Measurements from ENCODE around the gene POLR2L. TPM values are rescaled to one million over a fixed set of nuclear protein-coding genes. Genes with fewer than 3 reads are reported as not detected.

The POLR2L gene
- total RNA-seq, 1 donor from 2014 or later = 17.5 TPM

DNA sequence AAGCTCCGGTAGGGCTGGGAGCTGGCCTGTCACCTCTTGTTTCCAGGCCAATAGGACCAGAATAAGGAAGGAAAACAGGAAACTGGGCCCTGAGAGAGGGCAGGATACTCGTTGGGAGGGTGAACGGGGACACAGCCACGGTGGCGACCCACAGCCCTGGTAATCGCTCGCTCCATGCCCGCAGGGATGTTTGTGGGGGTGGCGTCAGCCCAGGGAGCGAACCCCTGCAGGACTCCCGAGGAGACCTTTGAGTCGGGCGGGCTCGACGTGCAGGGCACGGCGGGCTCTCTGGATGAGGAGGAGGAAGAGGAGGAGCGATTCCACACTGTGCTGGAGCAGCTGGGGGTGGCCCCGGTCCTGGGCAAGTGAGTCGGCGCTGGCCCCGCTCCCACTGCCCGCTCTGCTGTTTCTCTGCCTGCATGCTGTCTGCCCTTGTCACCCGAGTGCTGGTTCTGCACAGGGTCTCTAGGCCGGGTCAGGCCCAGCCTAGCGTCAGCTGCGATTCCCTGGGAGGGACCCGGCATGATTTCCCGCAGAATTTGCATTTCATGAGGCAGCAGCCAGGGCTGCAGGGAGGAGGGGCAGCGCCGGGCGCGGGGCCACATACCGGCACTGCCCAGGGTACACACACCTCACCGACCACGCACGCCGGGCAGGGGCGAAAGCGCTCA lies 13.0 kb downstream of the POLR2L start:
- FAIRE-seq = no peak
- no peak for DNase-seq (ENCODE audit: low spot score in 2 of 2)

DNA sequence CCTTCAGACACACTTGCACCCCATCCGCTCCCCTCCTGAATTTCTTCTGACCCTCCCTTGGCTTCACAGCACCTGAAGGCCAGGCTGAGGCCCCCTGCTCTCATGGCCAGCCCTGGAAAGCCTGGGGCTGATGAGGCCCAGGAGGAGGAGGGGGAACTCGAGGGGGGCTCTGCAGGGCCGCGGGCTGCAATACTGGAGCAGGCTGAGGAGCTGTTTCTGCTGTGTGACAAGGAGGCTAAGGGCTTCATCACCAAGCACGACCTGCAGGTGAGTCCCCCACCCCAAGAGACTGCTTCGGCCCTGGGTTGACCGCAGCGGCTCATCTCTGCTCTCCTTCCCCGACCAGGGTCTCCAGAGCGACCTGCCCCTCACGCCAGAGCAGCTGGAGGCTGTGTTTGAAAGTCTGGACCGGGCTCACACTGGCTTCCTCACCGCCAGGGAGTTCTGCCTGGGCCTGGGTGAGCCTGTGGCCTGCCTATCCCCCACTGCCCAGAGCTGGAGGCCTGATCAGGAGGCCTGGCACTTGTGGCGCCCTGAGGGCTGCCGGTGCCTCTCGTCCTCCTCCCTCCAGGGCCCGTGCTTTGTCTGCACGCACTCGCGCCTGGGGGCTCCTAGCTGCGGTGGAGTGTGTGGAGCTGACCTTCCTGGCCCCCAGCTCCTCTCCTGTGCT lies 13.7 kb downstream of the POLR2L start:
- FAIRE-seq (no peak), DNase-seq (ENCODE audit: low spot score in 2 of 2) (no peak)

DNA sequence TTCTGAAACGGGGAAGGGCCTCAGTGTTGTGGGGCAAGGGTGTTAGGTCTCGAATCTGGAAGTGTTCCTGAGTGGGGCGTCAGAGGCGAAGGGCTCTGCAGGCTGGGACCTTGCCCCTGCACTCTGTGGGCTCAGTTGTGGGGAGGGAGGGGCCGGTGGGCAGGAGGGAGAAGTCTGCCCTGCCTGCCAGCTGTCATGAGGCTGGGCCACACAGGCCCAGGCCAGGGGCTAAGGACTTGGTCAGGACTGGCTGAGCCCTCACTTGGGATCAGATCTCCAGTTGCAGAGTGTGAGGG lies 14.5 kb downstream of the POLR2L start, which contains the start of gene CRACR2B:
CRACR2B (plus strand) TSS at position 23 of the 296 bp plus-strand sequence. CDS start 689 bp downstream, outside the sequence.
- FAIRE-seq = no peak
- no peak for DNase-seq (ENCODE audit: low spot score in 2 of 2)

DNA sequence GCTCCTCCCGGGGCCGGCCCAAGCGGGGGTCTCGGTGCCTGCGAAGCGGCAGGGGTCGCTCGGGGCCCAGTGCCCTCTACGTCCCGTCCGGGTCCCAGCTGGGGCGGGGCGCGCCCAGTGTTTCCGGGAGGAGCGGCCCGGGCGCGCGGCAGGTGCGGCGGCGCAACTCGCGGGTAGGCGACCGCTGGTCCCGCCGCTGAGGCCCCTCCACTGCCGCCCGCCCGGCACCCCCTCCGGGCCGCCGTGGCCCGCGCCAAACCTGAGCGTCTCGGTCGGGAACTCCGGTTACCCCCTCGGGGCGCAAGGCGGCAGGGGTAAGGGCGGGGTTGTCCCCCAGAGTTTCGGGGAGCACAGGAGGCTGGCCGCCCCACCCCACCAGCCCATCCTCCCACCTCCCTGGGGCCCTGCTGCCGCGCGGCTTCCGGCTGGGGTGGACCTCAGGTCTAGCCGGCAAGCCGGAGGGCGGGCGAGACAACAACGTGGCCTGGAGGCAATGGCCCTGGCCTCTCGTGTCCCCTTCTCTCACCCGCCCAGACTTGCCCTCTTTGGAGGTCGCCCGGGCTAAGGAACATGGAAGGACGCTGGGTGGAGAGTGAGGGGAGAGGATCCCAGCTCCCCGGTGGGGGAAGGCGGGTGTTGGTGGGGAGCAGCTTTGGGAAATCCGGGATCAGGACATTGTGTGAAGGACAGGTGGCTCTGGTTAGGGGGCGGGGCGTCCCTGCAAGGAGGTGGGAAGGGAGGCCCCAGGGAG lies 15.0 kb downstream of the POLR2L start:
- DNase-seq (ENCODE audit: low spot score in 2 of 2) (no peak), FAIRE-seq (no peak)

GRCh38 chr11:826836-827145 lies 15.5 kb downstream of the POLR2L start:
- DNase-seq (ENCODE audit: low spot score in 2 of 2) (no peak), FAIRE-seq (no peak)

GRCh38 chr11:826227-826621 lies 16.1 kb downstream of the POLR2L start:
- FAIRE-seq (no peak), DNase-seq (ENCODE audit: low spot score in 2 of 2) (no peak)

DNA sequence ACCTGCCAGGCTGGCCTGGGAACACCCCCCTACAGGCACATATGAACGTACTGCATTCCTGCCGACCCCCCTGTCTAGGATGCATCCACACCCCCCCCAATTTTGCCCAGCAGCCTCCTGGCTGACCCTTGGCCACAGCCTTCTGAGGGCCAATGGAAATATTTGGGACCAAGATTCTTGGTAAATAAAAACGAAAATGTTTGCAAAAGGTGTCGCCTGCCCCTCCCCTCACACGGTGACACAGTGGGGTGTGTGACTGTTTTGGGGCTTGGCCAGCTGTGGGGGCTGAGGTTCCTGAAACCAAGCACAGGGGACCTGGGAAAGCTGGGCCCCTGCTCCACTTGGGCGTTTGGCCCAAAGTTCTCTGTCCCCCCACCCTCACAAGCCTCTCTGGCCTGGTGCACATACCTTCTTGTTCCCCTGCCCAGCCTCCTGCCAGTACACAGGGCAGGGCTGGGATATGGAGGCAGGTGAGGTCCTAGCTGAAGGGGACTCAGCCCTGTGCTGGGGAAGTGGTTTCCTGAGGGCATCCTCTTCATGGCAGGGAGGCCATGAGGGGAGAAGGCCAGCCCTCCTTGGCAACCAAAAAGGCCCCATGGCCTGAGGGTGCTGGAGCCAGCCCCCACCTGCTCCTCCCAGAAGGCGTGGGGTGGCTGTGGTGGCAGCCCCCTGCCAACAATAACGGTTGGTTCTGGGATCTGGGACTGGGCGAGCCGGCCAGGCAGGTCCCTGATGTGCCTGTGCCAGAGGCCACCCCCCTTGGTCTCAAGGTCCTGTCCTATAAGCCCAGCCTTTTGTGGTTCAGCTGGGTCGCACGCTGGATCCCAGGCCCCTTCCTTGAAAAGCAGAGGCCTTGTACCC lies 16.7 kb downstream of the POLR2L start:
- no peak for FAIRE-seq
- no peak for DNase-seq (ENCODE audit: low spot score in 2 of 2)

DNA sequence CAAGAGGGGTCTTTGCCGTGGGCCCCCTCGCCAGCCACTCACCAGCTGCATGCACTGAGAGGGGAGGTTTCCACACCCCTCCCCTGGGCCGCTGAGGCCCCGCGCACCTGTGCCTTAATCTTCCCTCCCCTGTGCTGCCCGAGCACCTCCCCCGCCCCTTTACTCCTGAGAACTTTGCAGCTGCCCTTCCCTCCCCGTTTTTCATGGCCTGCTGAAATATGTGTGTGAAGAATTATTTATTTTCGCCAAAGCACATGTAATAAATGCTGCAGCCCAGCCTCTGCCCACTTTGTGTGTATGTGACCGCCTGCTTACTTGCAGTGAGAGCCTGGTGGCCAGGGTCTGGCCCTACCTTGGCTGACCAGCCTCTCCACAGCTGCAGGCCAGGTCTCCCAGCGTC lies 17.4 kb downstream of the POLR2L start:
- DNase-seq (ENCODE audit: low spot score in 2 of 2) = no peak

DNA sequence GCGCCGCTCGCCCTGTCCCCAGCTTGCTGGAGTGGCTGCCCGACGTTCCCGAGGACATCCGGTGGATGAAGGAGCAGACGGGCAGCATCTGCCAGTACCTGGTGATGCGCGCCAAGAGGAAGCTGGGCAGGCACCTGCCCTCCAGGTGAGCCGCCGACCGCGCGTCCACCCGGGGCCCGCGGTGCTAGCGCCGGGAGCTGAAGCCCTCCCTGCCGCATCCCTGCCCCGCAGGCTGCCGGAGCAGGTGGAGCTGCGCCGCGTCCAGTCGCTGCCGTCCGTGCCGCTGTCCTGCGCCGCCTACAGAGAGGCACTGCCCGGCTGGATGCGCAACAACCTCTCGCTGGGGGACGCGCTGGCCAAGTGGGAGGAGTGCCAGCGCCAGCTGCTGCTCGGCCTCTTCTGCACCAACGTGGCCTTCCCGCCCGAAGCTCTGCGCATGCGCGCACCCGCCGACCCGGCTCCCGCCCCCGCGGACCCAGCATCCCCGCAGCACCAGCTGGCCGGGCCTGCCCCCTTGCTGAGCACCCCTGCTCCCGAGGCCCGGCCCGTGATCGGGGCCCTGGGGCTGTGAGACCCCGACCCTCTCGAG lies 17.9 kb downstream of the POLR2L start:
- peak; percentile 58 to 66 for DNase-seq (ENCODE audit: low spot score in 2 of 2)
- FAIRE-seq = no peak

More for the DNA sequence above, 17.4 kb downstream of the POLR2L start:
- FAIRE-seq = no peak

GRCh38 chr11:823441-824291 lies 18.7 kb downstream of the POLR2L start:
- FAIRE-seq (no peak), DNase-seq (ENCODE audit: low spot score in 2 of 2) (no peak)

GRCh38 chr11:821512-822371 lies 20.6 kb downstream of the POLR2L start:
- DNase-seq (ENCODE audit: low spot score in 2 of 2) (peak; percentile 58 to 61), FAIRE-seq (no peak)

- FAIRE-seq = no peak
- DNase-seq (ENCODE audit: low spot score in 2 of 2) = peak; percentile 63 to 77
Observed at GRCh38 chr11:820655-821511, 21.4 kb downstream of the POLR2L start.

DNA sequence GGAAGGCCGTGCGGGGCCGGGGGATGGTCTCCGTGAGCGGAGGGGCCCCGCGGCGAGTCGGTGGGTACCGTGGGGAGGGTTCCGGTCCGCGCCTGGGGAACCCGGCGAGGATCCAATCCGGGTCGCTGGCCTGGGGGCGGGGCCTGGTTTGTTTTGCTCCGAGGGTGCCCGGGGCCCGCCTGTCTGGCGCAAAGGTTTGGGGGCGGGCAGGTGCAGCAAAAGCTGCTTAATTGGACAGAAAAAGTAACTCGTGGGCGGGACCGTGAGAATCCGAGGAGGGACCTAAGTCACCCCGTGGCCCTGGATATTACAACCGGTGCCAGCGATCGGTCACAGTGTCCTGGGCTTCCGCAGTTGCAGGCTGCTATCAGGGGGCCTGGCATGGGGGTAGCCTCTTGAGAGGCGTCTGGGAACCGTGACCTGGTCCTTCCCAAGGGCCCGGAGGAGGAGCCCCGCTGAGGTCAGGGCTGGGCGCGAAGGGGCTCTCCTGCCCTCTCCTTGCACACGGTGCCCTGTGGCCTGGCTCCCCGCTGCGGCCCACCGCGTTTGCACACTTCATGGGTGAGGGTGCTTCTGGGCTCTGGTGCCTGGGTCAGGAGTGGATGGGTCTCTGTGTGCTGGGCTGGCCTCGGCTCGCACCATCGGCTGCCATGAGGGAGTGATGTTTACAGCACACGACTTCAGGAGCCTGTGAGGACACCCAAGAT lies 22.2 kb downstream of the POLR2L start:
- DNase-seq (ENCODE audit: low spot score in 2 of 2) (peak; percentile 71 to 77), FAIRE-seq (no peak)

- FAIRE-seq = no peak
- peak; percentile 97 to 98 for DNase-seq (ENCODE audit: low spot score in 2 of 2)
Observed at GRCh38 chr11:819129-819931, 23.0 kb downstream of the POLR2L start.

DNA sequence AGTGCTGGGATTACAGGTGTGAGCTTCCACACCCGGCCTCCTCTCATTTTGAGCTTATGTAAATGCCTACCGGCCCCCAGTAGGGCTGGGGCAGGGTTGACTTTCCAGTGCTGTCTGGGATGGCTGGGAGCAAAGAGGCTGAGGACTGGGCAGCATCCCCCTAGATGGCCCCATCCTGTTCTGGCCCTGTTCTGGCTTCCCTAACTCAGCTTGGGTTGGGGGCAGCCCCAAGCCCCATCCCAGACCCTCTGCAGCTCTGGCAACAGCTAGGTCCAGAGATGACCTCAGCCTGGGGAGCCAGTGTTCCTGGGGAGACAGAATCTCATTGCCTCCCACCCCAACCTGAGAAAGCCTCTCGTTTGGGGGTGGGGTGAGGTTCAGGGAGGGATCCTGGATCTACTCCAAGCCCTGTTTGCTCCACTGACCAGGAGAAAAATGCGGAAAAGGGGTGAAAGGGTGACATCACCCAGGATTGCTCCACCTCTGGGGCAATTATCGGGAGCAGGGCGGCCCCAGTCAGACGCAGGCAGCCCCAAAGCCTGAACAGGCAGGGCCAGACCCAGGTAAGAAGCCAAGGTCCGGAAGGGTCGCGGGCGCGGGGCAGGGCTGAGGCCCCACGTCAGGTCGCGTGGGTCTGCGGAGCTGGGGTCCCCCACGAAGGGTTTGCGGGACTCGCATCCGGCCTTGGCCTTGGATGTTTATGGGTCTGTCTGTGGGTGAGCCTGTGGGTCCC lies 23.8 kb downstream of the POLR2L start, which contains the start of gene PNPLA2:
PNPLA2 (plus strand) TSS at position 519 of the 733 bp plus-strand sequence. CDS start 805 bp downstream, outside the sequence.
- FAIRE-seq (no peak), DNase-seq (ENCODE audit: low spot score in 2 of 2) (no peak)
